Glomerular visceral epithelial cell (primary cell): ENCODE data around the gene FOXP2.
"Not testable (repeated sequence)": the region's sequence is repeated elsewhere in the genome, so short reads cannot be mapped to it uniquely, and the experiment has no call there.

Experiments
- DNase-seq: peaks from one replicate; pipeline ENCODE4 v3.0.0-alpha.2; 2016; ENCODE audit errors: extremely low spot score

Gene FOXP2

DNA sequence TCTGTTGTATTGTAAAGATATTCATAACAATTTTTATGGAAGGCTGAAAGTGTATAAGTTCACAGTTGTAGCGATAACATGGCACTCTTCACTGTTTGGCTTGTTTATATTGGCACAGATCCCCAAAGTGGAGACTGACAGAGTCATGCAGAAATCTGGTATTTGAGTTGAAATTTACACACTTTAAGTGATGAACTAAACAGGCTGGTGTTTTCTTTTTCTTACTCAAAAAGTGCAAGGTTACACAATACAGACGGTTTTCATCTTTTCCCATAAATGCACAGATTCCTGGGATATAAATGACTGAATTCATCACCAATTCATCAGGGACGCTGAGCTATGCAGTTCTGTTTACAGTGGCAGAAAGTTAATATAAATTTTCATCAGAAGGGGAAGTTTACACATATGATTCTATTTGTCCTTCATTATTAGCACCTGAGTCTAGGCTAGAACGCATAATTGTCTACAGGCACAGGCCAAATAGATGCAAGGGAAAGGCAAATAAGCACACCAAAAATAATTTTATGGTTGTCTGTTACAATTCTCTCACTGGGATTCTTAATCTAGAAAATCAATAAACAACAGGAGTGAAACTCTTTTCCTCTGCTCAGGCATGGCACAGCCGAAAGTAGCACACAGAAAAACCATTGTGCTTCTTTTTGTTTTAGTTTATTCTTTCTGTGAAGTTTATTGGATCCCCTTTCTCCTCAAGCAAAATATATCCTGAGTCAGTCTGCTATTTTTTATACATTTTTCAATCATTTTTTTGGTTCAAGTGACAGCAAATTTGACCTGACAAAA, 88.0 kb downstream of the FOXP2 start:
- no peak for DNase-seq

- DNase-seq: no peak
Observed at GRCh38 chr7:114504586-114504985, 90.0 kb downstream of the FOXP2 start.

GRCh38 chr7:114507381-114507780, 92.8 kb downstream of the FOXP2 start:
- no peak for DNase-seq

DNA sequence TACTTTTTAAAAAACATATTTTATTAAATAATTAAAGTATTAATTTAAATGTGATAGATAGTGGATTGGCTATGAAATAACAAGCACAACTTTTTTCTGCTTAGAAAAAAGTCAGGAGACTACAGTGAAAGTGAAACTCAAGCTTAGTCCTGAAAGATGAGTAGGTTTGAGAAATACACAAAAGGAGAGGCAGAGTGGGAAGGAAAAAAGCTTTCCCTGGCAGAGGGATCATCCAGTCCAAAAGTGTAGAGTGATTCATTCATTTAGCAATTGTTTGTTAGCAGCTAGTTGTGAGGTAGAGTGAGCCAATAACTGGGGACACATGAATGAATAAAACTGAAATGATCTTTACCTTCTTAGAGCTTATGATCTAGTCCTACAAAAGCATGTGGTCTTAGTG, 93.5 kb downstream of the FOXP2 start:
- DNase-seq: no peak

DNA sequence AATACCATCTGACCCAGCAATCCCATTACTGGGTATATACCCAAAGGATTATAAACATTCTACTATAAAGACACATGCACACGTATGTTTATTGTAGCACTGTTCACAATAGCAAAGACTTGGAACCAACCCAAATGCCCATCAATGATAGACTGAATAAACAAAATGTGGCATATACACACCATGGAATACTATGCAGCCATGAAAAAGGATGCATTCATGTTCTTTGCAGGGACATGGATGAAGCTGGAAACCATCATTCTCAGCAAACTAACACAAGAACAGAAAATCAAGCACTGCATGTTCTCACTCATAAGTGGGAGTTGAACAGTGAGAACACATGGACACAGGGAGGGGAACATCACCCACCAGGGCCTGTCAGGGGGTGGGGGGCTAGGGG, 96.2 kb downstream of the FOXP2 start:
- not testable (repeated sequence) for DNase-seq

GRCh38 chr7:114519240-114519639, 104.6 kb downstream of the FOXP2 start:
- DNase-seq: no peak

DNA sequence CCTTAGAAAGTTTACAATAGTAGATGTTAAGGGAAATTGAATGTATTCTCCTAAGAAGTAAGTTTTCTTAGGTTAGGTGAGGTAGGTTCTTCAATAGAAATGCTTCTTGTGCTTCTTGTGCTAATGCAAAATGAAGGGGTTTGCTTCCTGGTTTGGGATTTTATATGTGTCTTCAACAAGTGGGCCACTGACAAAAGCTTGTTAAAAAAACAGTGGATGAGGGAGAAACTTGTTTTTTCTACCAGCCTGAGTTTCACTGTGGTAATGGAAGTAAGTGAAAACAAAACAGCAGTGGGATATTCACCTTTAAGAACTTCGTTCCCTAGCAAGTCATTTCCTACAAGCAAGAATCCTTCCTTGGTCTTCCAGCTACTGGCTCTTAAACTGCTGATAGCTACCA, 107.5 kb downstream of the FOXP2 start:
- DNase-seq: no peak

GRCh38 chr7:114527589-114527988, 113.0 kb downstream of the FOXP2 start:
- no peak for DNase-seq

- DNase-seq: no peak
Observed at GRCh38 chr7:114530057-114530611, 115.5 kb downstream of the FOXP2 start.

DNA sequence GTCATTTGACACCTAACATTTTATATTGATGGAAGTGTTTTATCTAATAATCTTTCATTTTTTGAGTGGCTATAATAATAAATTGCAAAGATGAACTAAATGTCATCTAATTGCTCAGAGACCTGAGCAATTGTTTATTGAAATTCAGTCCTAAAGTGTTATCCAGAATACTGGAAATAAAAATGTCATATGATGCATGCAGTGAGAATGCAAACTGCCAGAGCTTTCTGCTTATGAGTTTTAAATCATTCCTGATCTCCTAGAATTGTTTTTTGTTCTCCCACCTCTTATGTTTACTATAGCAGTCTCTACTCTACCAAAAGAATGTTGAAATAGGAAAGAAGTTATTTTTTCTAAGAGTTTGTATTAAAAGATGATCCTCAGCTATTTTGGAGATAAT, 116.7 kb downstream of the FOXP2 start:
- DNase-seq: no peak

DNA sequence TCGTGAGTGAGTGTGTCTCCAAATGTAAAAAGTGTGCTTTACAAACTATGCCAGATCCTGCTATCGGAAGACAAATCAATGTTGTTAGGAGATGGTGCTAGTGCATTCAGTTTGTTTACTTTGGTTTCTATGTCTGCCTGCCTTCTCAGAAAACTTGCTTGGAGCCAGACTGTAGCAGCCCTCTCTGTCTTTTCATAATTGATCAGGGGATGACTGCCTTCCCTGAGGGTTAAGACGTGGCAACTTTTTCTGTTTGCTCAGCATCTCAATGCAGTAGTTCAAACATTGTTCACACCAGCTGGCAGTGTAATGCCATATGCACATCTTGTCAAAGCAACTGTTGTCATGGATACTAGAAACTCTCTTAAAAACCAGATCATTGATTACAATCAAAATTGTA, 118.5 kb downstream of the FOXP2 start:
- DNase-seq: no peak

- DNase-seq: no peak
Observed at GRCh38 chr7:114534953-114535352, 120.3 kb downstream of the FOXP2 start.

GRCh38 chr7:114539575-114539974, 125.0 kb downstream of the FOXP2 start:
- DNase-seq: peak; percentile 9

- no peak for DNase-seq
Observed at GRCh38 chr7:114540291-114540690, 125.7 kb downstream of the FOXP2 start.

- DNase-seq: not testable (repeated sequence)
Observed at GRCh38 chr7:114547346-114547745, 132.7 kb downstream of the FOXP2 start.

GRCh38 chr7:114548081-114548980, 133.7 kb downstream of the FOXP2 start:
- no peak for DNase-seq

DNA sequence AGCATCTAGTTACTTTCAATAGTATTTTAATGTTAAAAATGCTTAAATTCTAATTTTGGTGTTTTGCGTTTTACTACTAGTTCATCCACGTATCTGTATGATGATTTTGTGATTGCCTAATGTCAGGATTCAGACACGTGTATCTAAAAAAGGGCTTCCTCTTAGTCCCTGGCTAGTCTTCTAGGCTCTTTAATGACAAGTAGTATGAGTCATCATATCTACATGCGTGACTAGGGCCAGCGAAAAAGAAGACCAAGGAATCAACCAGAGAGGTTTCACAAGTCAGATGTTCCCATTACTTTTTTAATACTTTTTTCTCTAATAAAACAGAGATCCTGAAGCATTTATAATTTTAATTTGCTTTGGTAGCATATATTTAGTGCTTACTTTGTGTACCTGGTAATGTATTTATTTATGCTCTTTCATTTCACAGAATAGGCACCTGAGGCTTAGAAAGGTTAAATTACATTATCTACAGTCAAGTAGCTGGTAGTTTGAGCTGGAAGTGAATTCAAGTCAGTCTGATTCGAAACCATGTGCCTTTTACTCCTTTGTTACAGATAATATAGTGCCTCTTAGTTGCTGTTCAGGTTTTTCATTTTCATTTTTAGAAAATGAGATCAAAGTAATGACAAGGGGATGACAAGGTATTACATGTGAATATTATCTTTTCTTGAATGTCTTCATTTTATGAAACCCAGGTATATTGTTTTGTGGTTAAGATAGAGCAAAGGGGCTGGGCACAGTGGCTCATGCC, 140.3 kb downstream of the FOXP2 start:
- DNase-seq: peak; percentile 34

DNA sequence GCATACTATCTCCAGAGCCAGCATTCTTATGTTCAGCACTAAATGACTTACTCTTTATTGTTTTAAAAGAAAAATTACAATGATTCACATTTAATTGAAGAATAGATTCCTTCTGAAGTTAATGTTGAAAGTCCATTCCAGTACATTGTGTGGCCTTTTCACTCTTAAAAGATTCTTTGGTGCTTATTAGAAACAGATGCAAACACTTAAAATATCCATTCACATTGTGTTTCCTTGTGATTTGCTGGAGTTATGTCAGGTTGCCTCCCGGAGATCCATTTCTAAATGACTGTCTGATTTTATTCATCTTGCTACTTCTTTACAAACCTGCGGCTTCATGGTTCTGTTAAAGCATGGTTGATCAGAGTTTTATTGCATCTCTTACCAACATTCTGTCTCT, 152.8 kb downstream of the FOXP2 start:
- no peak for DNase-seq

GRCh38 chr7:114569220-114569619, 154.6 kb downstream of the FOXP2 start:
- no peak for DNase-seq

DNA sequence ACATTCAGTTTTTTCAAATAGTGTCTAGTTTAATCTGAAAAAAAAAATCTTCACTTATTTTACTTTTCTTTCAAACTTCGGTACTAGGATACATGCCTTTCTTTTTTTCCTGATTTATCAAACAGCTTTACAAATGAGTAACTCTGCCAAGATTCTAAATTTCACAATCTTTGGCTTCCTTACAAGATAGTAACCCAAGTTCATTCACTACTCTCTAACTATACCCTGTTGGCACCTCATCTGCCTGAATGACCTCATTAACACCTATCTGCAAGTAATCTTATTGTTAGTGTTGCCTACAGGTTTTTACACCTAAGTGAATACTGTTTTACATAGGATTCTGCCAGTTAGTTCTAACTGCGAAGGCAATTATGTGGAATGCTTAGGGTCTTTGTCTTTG, 159.8 kb downstream of the FOXP2 start:
- DNase-seq: peak; percentile 3

GRCh38 chr7:114575098-114575497, 160.5 kb downstream of the FOXP2 start:
- DNase-seq: no peak

DNA sequence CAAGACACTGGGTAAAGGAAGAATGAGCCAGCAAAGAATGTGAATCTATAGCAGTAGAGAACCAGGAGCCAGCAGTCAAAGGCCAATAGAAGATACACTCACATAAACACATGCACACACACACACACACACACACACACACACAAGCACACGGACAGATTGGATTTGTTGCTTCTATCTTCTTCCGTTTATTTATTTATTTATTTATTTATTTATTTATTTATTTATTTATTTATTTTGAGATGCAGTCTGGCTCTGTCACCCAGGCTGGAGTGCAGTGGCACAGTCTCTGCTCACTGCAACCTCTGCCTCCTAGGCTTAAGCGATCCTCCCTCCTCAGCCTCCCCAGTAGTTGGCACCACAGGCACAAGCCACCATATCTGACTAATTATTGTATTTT, 166.3 kb downstream of the FOXP2 start:
- not testable (repeated sequence) for DNase-seq
